ENCODE data around the gene SOX2.
"Not testable (repeated sequence)": the region's sequence is repeated elsewhere in the genome, so short reads cannot be mapped to it uniquely, and the experiment has no call there.

Gene SOX2

DNA sequence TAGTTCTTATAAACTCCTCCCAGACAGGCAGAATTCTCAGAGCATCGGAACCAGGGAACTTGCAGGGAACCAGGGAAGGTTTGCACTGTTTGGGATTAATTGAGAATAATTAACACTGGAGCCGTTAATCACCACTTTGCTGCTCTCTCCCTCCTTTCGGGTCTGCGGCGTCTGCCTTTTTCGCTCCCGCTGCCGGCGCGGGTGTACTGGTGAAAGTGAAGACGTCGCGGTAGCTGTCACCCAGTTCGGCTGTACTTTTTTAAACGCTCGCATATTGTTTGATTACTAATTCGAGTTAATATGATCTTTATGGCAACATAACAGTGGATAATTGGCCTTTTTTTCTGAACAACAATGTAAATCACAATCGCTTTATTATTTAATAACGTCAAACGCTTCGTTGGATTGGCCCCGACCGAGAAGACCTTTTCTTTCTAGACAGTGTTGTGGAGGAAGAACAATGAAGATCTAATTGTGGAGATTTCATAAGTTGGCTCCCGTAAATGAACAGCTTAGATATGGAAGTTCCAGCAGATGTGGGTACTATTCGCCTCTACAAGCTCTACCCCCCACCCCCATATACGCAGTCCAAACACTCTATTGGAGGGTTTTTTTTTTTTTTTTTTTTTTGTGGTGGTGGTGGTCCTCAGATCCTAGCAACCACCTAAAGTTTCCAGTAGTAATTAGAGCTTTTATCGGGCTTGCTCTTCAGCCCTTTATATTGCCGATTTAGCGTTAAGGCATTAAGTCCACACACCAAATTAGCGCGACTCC lies 12.7 kb downstream of the SOX2 start:
- no peak for DNase-seq

DNA sequence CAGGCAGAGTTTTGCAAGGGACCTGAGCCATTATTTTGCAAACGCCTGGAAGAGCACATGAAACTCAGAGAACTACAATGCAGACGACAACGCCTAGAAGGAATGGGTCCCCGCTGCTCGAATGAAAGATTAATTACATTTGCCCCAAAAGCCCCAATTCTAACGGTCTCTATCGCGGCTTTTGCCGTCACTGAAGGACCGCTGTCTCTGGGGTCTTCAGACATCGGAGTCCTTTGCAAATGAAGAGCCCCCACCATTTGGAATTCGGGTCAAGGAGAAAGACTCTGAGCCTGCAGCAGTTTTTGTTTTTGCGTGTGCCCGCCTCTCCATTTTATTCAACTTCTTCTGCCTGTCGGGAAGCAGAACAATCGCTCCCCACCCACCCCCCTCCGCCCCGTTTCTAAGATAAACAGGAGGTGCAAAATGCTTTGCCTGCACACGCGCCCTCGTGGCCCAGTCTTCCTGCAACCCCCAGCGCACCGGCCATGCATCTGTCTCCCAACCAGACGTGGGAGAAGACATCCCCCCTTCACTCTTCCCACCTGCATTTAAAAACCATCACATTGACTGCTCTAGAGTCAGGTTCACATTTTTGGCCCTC lies 13.5 kb downstream of the SOX2 start:
- no peak for DNase-seq

DNA sequence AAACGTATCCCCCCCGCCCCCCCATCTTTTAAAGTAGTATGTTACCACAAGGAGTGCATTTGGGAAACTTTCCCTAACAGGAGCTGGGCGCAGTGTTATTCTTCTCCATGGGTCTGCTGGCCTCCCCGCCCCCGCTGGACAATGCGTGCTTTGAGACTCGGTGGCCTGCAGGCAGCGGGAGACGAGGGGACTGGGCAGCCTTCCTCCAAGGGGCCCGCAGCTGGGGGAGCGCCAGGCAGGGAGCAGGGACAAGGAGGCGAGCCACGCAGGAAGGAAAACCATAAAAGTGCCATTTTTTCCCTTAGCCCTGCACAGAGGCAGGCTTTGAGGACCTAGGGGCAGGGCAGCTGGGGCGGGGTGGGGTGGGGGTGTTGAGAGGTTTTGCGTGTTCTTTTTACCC lies 14.1 kb downstream of the SOX2 start:
- no peak for DNase-seq

DNA sequence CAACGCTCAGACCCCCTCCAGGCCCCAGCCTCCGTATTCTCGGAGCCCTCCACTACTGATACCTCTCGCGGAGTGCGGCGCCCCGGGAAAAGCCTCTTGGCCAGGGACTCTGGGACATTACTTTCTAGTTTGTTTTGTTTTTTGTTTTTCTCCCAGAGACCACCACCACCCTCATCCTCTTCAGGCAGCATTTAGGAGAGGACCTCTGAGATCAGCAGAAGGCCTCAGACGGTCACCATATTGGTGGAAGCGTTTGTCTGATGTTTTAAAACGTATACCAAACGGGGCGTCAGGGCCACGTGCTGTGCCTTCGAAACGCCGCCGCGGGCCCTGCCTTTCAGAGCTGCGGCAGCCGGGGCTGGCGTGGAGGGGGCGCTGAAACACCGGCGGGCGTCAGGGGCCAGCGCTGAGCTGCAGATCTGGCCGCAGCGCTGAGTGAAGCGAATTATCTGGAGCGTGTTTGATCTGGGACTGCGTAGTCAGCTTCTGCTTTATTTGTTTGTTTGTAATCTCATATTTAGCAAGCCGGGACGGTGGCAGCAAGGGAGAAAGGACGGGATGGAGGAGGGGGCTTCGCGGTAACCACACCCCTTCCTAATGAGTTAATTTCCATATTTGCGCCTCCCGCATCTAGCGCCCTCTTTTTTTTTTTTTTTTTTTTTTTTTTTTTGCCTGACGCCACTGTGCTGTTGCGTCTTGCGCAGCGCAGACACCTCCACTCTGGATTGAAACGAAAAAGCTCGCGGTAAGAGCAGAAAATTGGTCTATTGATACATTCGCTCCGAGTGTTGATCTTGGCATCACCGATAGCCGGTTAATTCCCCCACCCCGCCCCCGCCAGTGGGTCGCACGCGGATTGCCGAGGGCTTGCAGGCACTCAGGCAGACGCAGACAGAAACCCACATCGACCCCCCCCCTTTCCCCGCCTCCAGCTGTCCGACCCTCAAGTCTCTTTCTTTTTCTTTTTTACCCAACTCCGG lies 14.9 kb downstream of the SOX2 start:
- no peak for DNase-seq

DNA sequence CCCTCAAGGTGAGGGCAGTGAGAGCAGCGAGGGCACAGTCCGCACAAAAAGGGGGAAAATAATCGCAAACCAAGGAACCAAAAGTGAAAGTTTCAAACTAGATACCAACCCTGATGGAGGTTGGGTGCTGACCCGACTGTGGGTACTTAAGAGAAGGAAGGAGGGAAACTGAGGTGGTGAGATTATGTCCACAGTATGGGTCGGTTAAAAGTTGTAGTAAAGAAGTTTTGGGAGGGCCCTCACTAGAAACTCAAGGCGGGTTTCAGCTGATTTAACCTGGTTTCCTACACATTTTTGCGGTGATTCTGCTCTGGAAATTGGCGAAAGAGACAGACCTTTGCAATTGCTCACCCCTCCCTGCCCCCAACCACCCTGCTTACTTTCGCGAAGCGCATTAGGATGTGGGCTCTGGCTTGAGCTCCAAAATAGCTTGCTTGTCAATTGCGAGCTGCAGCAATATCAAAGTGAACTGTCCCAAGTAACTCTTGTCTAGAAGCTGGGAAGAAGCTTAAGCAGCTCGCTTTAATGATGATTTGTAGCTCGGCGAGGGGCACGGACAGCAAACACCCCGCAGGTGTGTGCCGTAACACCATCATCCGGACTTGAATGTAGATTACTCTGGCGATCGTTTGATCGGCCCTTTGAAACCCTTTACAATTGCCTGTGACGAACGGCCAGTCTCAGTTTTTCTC lies 15.8 kb downstream of the SOX2 start:
- DNase-seq = no peak

DNA sequence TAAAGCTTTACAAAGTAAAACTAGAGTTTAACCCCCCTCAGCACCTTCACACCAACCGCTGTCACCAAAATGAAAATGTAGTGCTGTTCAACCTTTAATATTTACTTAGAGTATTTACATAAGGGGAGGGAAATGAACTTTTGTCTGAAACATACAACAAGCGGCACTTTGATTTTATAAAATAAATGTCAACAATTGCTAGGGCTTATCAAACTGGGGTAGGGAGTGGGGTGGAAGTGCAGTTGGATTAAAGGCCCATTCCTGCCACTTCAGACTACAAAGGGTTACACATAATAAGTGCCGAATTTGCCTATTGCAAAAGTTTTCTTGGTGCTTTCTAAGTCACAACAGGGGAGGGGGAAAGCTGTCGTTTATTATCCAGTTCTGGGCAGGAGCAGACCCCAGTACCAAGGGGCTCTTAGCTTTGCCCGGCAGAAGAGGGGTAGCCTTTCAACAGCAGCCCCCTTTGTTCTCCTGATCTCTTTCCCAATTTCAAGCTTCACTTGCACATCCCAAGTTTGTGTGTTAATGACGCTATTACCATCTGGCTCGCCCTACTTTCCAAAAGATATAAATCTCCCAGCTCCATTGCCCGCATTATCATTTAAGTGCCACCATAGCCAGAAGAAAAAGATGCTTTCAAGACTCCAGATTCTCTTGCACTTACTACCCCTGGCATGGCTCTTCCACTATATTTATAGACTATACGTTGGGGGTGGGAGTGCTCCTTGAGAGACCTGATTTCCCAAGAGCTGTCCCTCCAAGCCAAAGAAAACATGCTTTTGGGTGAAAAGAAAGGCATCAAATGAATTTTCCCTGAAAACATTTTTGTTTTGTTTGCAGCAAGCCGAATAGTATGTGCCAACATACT lies 17.0 kb downstream of the SOX2 start:
- DNase-seq = peak; percentile 42

DNA sequence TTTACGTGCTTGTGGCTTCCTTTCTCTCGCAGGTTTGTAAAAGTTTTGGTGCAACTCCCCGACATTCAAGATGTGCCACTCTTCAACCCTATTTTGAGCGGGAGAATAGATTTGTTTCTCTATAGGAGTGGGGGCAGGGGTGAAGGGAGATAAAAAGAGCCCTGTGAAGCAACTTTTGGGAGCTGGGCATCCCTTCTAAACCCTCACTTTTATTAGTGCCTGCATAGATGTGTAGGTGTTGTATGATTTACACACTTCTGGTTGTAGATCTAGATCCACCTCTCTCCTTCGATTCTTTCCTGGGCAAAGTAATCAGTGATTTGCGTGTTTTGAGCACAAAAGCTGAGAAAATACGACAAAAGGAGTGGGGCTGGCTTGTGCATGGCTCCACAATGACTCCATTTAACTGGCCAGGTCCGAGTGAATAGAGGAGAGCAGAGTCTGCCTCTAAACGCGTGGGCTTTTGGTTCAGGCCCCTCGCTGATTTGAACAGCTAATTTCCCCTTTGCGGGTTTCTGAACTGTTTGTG lies 17.7 kb downstream of the SOX2 start:
- DNase-seq = no peak

DNA sequence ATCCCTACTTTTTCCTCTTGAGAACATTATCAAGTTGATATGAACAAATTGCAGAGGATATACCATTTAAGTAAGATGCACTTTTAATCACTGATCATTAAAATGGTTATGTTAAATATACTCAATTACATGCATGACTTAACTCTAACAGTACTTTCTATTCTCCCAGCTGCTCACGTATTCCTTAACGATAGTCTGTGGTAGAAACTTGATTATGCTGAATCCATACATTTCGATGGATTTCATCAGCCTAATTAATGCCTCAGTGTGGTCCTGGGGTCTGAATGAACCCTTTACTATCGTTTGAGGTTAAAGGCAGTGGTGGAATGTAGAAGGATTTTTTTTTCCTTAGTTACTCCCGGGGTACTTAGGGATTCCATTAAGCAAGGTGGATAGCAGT lies 18.6 kb downstream of the SOX2 start:
- DNase-seq = peak; percentile 28

DNA sequence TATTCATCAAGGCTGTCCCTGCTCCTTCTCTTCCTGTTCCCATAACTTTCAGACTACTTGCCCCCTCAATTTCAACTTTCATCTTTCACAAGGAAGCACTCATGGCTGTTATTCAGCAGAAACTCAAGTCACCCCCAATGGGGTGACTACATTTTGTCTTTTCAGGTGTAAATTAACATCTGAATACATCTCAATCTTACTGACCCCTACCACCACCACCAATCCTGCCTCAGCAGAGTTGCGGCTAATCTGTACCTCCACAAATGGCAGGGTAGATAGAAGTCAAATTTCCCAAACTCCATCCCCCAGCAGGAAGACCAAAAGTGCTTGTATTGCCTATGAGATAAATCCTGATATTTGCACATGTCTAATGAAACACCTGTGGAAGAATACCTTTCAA lies 19.2 kb downstream of the SOX2 start:
- DNase-seq = no peak

DNA sequence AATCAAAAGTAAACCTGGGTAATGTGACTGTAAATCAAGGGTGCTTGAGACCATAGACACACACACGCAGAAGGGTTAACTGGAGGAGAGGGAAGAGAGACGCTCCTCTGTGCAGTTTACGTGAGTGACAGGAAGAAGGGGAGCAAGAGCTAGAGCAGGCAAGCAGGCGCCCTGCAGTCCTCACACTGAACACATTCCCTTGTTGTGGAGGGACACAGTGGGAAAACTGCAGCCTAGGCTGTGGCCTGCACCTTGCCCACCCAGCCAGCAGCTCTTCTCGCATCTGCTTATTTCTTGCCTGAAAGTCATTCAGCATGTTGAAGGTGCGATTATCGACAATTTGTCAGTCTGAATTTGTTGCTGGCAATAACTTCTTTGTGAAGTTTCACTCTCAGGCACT lies 24.2 kb downstream of the SOX2 start:
- DNase-seq = no peak

DNA sequence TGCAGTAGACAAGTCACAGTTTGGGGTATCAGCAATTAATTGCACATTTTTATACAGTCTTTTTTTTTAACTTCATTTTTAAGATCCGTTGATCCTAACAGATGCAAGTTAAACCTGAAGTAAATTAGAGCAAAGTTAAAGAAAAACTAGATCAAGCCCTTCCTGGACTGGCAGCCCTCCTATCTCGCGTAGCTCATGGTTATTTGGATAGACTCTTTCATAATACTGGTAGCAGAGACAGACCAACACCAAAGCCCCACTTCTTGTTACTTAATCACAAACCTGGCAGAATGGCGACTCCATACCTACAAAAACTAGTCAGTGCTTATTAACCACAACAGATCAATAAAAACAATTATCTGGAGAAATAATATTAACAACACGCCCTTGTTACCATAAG lies 26.8 kb downstream of the SOX2 start:
- no peak for DNase-seq

DNA sequence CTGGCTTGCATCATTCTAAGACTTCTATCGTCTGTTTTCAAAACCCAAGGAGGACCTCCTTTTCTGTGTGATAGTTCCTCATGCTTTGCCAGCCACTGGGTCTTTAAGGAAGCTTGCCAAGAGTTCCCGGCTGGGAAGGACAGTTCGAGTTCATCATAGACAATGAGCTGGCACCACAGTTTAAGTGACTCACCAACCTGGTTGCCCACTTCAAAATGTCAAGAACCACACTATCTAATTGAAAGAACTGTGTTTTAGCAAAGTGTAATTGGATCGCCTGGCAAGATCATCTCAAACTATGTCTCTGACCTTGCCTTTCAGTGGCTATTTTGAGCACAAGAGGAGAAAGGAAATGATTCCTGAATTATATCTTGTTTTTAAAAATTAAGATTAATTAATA lies 27.9 kb downstream of the SOX2 start:
- no peak for DNase-seq

DNA sequence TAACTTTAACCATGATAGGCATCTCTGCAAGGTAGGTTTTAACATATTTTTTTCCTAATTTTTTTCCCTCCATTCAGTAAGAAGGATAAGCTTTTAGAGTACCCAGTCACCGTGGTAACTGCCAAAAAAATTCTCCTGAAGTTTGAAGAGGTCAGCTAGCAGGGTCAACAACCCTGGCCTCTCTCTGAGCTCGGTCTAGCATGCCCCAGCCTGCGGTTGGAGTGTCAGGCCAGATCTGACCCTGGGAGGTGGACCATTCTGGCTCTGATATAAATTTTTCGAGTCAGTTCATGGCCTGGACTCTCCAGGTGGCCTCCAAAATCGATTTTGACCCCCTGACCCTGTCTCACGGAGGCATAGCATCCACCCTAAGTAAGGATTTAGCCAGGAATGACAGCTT lies 29.7 kb downstream of the SOX2 start:
- no peak for DNase-seq

DNA sequence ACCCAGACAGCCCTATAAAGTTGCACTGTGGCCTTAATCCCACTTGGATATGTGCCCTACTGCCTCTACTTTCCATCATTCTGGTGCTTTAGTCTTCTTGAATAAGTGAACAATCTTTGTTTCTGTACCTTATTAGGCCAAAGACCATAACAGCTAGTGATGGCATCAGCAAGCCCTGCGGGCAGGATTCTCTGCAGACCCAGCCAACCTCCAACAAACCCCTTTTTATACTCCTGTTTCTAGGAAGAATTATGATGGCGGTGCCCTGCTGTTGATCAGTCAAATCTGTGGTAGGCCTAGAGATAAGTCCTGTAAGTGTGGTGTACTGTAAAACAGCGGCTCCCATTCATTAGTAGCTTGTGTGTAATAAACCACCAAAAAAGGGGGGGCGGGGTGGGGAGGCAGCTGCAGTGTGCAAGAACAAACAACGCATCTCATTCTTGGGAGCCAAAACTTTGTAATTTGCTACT lies 40.5 kb downstream of the SOX2 start:
- DNase-seq = no peak

DNA sequence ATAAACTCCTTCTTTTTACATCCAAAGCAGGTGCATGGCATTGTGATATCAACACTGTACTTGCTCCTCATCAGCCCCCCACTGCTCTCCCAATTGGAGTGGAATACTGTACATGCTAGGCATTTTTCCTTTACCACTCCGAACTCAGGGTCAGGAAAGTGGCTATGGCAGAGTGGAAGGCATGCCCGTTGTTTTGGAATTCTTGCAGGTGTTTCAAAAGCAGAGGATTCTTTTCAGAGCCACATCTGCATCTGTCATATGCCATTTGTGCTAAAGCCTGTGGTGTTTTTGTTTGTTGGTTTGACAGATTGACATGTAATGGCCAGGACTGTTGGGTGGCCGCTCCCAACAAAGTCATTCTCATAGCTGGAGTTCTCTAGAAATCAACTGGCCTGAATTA lies 41.7 kb downstream of the SOX2 start:
- DNase-seq = no peak

DNA sequence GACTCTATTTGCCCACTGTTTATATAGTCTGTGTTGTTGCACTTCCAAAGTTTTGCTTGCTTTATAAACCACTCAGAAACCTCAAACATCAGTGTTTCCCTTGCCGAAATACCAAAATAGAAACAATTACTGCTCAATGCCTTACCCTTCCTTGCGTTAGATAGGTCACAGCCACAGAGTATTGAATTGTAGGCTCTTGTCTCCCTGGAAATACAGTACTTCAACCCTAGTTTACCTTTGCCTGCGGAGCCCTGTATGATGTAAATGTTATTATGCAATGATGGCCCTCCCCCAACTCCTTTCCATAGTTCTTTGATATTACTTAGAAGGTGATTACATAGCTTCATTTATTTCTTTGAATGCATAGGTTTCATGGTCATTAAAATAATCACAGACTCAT lies 44.2 kb downstream of the SOX2 start:
- no peak for DNase-seq

DNA sequence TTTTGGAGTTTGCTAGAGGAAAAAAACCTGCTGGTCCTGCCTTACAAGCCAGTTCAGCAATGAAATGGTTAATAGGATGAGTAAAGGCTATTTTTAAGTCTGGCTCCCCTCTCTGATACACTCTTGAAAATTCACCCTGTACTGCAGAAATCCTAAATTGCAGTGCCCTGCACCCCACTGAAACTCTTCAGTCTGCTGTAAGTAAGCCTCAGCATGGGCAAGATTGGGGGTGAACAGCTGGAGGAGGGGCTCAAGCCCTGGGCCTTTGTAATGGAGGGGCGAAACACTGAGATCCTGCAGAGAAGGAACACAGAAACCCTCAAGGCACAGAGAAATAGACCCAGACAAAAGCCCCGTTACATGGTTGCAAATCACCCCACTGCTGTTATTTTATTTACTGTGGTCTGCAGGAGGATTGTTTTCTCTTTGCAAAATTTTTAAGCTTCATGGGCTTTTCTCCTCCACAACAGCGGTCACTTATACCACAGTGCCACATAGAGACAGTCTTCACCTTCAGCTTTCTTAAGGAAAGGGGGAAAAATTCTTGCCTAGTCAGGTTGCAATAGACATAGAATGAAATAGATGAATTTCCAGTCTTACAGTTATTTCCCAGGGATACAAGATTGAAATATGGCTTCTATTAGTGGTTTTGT lies 45.0 kb downstream of the SOX2 start:
- DNase-seq = no peak

DNA sequence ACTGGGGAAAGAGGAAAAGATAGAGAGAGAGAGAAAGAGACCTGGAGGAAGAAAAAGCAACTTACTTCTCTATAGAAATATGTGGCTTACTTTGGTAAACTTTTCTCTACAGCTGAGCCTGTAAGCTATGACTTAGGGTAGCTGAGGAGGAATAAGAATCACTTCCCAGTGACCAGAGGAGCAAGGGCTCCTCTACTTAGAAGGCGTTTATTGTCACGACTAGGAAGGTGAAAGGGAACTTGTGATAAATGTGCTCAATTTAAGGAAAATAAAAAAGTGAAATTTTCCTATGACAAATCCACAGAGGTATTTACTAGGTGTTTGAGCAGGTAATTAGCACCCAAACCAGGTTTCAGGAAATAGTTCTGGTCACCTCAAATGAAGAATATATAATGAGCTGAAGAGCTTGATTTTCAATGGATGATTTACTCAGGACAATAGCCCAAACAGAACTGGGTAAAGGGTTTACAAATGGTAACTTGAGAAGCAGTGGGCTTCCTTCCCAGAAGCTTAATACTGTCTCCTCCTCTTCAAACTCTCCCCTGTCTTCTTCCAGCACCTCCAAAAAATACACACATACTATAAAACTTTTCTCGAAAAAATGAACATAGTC lies 46.1 kb downstream of the SOX2 start:
- DNase-seq = no peak

DNA sequence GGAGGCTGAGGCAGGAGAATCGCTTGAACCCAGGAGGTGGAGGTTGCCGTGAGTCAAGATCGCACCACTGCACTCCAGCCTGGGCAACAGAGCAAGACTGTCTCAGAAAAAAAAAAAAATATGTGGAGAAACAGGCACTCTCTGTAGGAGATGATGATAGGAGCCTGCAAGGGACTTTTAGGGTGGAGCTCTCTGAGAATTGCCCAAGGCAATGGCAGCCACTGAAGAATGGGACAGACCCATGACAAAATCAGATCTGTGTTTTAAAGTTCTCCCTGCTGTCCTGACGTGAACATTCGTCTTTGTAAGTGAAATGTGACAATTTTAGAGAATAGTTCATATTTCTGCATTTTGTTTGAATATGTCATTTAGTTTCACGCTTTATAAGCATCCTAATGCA lies 50.2 kb downstream of the SOX2 start:
- DNase-seq = no peak

DNA sequence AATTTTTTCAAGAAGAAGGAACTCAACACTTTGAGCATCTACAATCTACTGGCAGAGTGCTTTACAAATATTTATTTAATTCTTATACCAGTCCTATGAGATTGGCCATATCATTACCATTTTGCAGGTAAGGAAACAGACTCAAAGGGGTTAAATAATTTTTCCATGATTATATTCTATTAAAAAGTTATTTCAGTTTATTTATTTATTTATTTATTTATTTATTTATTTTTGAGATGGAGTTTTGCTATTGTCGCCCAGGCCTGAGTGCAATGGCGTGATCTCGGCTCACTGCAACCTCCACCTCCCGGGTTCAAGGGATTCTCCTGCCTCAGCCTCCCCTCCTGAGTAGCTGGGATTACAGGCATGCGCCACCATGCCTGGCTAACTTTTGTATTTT lies 52.3 kb downstream of the SOX2 start:
- not testable (repeated sequence) for DNase-seq
